ENCODE measurements around the gene RCAN2.

The RCAN2 gene

GRCh38 chr6:46324706-46325105 is 166.5 kb downstream of the RCAN2 start:
- Histone ChIP-seq H3K4me2 (ENCODE audit: insufficient read depth, low read length, poor library complexity, severe bottlenecking) (no peak overlapping the region), H3K27ac (replicated peaks; ENCODE audit: low read length) (no peak overlapping the region), H2AK5ac (ENCODE audit: low read depth, low read length) (no peak overlapping the region), H2BK15ac (ENCODE audit: low read length) (no peak overlapping the region), H3K4ac (ENCODE audit: low read length) (no peak overlapping the region), H3K18ac (ENCODE audit: low read length) (no peak overlapping the region), H2BK5ac (ENCODE audit: low read length) (no peak overlapping the region), H4K91ac (ENCODE audit: low read depth, low read length, poor library complexity) (no peak overlapping the region), H3K9me3 (replicated peaks in 1 of 2; ENCODE audit: control insufficient read depth in 2 of 2, insufficient read depth in 1 of 2, low read depth in 1 of 2, low read length in 2 of 2) (no peaks in the 10 kb centered on the region), H3K14ac (ENCODE audit: low read length) (no peak overlapping the region), H2BK12ac (ENCODE audit: low read length) (no peak overlapping the region), H2BK120ac (ENCODE audit: low read depth, low read length) (no peak overlapping the region), H3K23ac (ENCODE audit: low read depth, low read length, poor library complexity) (no peak overlapping the region), H3K4me1 (ENCODE audit: control insufficient read depth in 2 of 2, insufficient read depth in 1 of 2, low read depth in 1 of 2, low read length in 2 of 2) (peaks cover 0 to 3% of the 10 kb centered on the region in 2 donors), H3K9ac (ENCODE audit: low read depth, low read length, poor library complexity) (no peak overlapping the region), H3K4me3 (ENCODE audit: low read length in 2 of 2) (no peak overlapping the region), H4K8ac (ENCODE audit: low read depth, low read length) (no peak overlapping the region), H3K79me1 (ENCODE audit: low read depth, low read length) (no peaks in the 10 kb centered on the region), H3K27me3 (ENCODE audit: control insufficient read depth in 3 of 3, insufficient read depth in 3 of 3, low read depth in 1 of 3, low read length in 3 of 3) (no peaks in the 10 kb centered on the region), H3K36me3 (replicated peaks in 1 of 2; ENCODE audit: control insufficient read depth in 2 of 2, insufficient read depth in 2 of 2, low read length in 2 of 2) (no peaks in the 10 kb centered on the region), H2AFZ (ENCODE audit: low read length) (no peak overlapping the region)
- no CpG with 5 or more reads among the region's 2 CpGs for WGBS, 2 donors (ENCODE audit: extremely low coverage in 2 of 2, insufficient read length in 2 of 2, insufficient replicate concordance in 1 of 2)
- no peak for DNase-seq (ENCODE audit: low spot score)

GRCh38 chr6:46323966-46324622 is 167.2 kb downstream of the RCAN2 start:
- no peaks in the 10 kb centered on the region for H3K9me3 ChIP-seq (replicated peaks in 1 of 2; ENCODE audit: control insufficient read depth in 2 of 2, insufficient read depth in 1 of 2, low read depth in 1 of 2, low read length in 2 of 2)
- no peaks in the 10 kb centered on the region for H3K79me1 ChIP-seq (ENCODE audit: low read depth, low read length)
- no peak overlapping the region for H2AK5ac ChIP-seq (ENCODE audit: low read depth, low read length)
- no peak overlapping the region for H3K4me3 ChIP-seq (ENCODE audit: low read length in 2 of 2)
- H2BK15ac ChIP-seq (ENCODE audit: low read length), result no peak overlapping the region
- no peak overlapping the region for H3K14ac ChIP-seq (ENCODE audit: low read length)
- no peak overlapping the region for H2BK12ac ChIP-seq (ENCODE audit: low read length)
- H3K4ac ChIP-seq (ENCODE audit: low read length), result no peak overlapping the region
- H3K36me3 ChIP-seq (replicated peaks in 1 of 2; ENCODE audit: control insufficient read depth in 2 of 2, insufficient read depth in 2 of 2, low read length in 2 of 2), result no peaks in the 10 kb centered on the region
- peaks cover 0 to 3% of the 10 kb centered on the region in 2 donors for H3K4me1 ChIP-seq (ENCODE audit: control insufficient read depth in 2 of 2, insufficient read depth in 1 of 2, low read depth in 1 of 2, low read length in 2 of 2)
- H2BK120ac ChIP-seq (ENCODE audit: low read depth, low read length), result no peak overlapping the region
- no peaks in the 10 kb centered on the region for H3K27me3 ChIP-seq (ENCODE audit: control insufficient read depth in 3 of 3, insufficient read depth in 3 of 3, low read depth in 1 of 3, low read length in 3 of 3)
- H4K91ac ChIP-seq (ENCODE audit: low read depth, low read length, poor library complexity), result no peak overlapping the region
- no peak overlapping the region for H3K23ac ChIP-seq (ENCODE audit: low read depth, low read length, poor library complexity)
- H4K8ac ChIP-seq (ENCODE audit: low read depth, low read length), result no peak overlapping the region
- no peak overlapping the region for H3K9ac ChIP-seq (ENCODE audit: low read depth, low read length, poor library complexity)
- DNase-seq (ENCODE audit: low spot score), result no peak
- H3K4me2 ChIP-seq (ENCODE audit: insufficient read depth, low read length, poor library complexity, severe bottlenecking), result no peak overlapping the region
- H3K18ac ChIP-seq (ENCODE audit: low read length), result no peak overlapping the region
- H3K27ac ChIP-seq (replicated peaks; ENCODE audit: low read length), result no peak overlapping the region
- WGBS, 2 donors (ENCODE audit: extremely low coverage in 2 of 2, insufficient read length in 2 of 2, insufficient replicate concordance in 1 of 2), result no CpG with 5 or more reads among the region's 3 CpGs
- no peak overlapping the region for H2BK5ac ChIP-seq (ENCODE audit: low read length)
- H2AFZ ChIP-seq (ENCODE audit: low read length), result no peak overlapping the region

- no peak for DNase-seq (ENCODE audit: low spot score)
- no peak overlapping the region for H3K4me3 ChIP-seq (ENCODE audit: low read length in 2 of 2)
- no peak overlapping the region for H2AFZ ChIP-seq (ENCODE audit: low read length)
- no peak overlapping the region for H2BK15ac ChIP-seq (ENCODE audit: low read length)
- no peaks in the 10 kb centered on the region for H3K27me3 ChIP-seq (ENCODE audit: control insufficient read depth in 3 of 3, insufficient read depth in 3 of 3, low read depth in 1 of 3, low read length in 3 of 3)
- H3K27ac ChIP-seq (replicated peaks; ENCODE audit: low read length), result no peak overlapping the region
- H3K9ac ChIP-seq (ENCODE audit: low read depth, low read length, poor library complexity), result no peak overlapping the region
- H3K4ac ChIP-seq (ENCODE audit: low read length), result no peak overlapping the region
- no peaks in the 10 kb centered on the region for H3K79me1 ChIP-seq (ENCODE audit: low read depth, low read length)
- H3K23ac ChIP-seq (ENCODE audit: low read depth, low read length, poor library complexity), result no peak overlapping the region
- H2BK120ac ChIP-seq (ENCODE audit: low read depth, low read length), result no peak overlapping the region
- H3K18ac ChIP-seq (ENCODE audit: low read length), result no peak overlapping the region
- no peak overlapping the region for H2BK5ac ChIP-seq (ENCODE audit: low read length)
- H3K4me2 ChIP-seq (ENCODE audit: insufficient read depth, low read length, poor library complexity, severe bottlenecking), result no peak overlapping the region
- no peak overlapping the region for H2AK5ac ChIP-seq (ENCODE audit: low read depth, low read length)
- no peak overlapping the region for H4K91ac ChIP-seq (ENCODE audit: low read depth, low read length, poor library complexity)
- no peaks in the 10 kb centered on the region for H3K9me3 ChIP-seq (replicated peaks in 1 of 2; ENCODE audit: control insufficient read depth in 2 of 2, insufficient read depth in 1 of 2, low read depth in 1 of 2, low read length in 2 of 2)
- H4K8ac ChIP-seq (ENCODE audit: low read depth, low read length), result no peak overlapping the region
- WGBS, 2 donors (ENCODE audit: extremely low coverage in 2 of 2, insufficient read length in 2 of 2, insufficient replicate concordance in 1 of 2), result no CpG with 5 or more reads among the region's 4 CpGs
- H3K36me3 ChIP-seq (replicated peaks in 1 of 2; ENCODE audit: control insufficient read depth in 2 of 2, insufficient read depth in 2 of 2, low read length in 2 of 2), result no peaks in the 10 kb centered on the region
- H3K4me1 ChIP-seq (ENCODE audit: control insufficient read depth in 2 of 2, insufficient read depth in 1 of 2, low read depth in 1 of 2, low read length in 2 of 2), result peaks cover 0 to 3% of the 10 kb centered on the region in 2 donors
- no peak overlapping the region for H2BK12ac ChIP-seq (ENCODE audit: low read length)
- H3K14ac ChIP-seq (ENCODE audit: low read length), result no peak overlapping the region
Observed at GRCh38 chr6:46323312-46323965, 167.8 kb downstream of the RCAN2 start.

GRCh38 chr6:46320505-46320904 is 170.7 kb downstream of the RCAN2 start:
- Histone ChIP-seq H3K4me2 (ENCODE audit: insufficient read depth, low read length, poor library complexity, severe bottlenecking) (no peak overlapping the region), H3K36me3 (replicated peaks in 1 of 2; ENCODE audit: control insufficient read depth in 2 of 2, insufficient read depth in 2 of 2, low read length in 2 of 2) (no peaks in the 10 kb centered on the region), H3K23ac (ENCODE audit: low read depth, low read length, poor library complexity) (no peak overlapping the region), H4K8ac (ENCODE audit: low read depth, low read length) (no peak overlapping the region), H2BK120ac (ENCODE audit: low read depth, low read length) (no peak overlapping the region), H3K18ac (ENCODE audit: low read length) (no peak overlapping the region), H3K4me1 (ENCODE audit: control insufficient read depth in 2 of 2, insufficient read depth in 1 of 2, low read depth in 1 of 2, low read length in 2 of 2) (no peaks in the 10 kb centered on the region), H3K27me3 (ENCODE audit: control insufficient read depth in 3 of 3, insufficient read depth in 3 of 3, low read depth in 1 of 3, low read length in 3 of 3) (no peaks in the 10 kb centered on the region), H2BK15ac (ENCODE audit: low read length) (no peak overlapping the region), H2BK5ac (ENCODE audit: low read length) (no peak overlapping the region), H3K4ac (ENCODE audit: low read length) (no peak overlapping the region), H3K79me1 (ENCODE audit: low read depth, low read length) (no peaks in the 10 kb centered on the region), H3K9me3 (replicated peaks in 1 of 2; ENCODE audit: control insufficient read depth in 2 of 2, insufficient read depth in 1 of 2, low read depth in 1 of 2, low read length in 2 of 2) (no peaks in the 10 kb centered on the region), H2BK12ac (ENCODE audit: low read length) (no peak overlapping the region), H2AK5ac (ENCODE audit: low read depth, low read length) (no peak overlapping the region), H3K9ac (ENCODE audit: low read depth, low read length, poor library complexity) (no peak overlapping the region), H3K14ac (ENCODE audit: low read length) (no peak overlapping the region), H2AFZ (ENCODE audit: low read length) (no peak overlapping the region), H3K4me3 (ENCODE audit: low read length in 2 of 2) (no peak overlapping the region), H3K27ac (replicated peaks; ENCODE audit: low read length) (no peak overlapping the region), H4K91ac (ENCODE audit: low read depth, low read length, poor library complexity) (no peak overlapping the region)
- no CpG with 5 or more reads among the region's 2 CpGs for WGBS, 2 donors (ENCODE audit: extremely low coverage in 2 of 2, insufficient read length in 2 of 2, insufficient replicate concordance in 1 of 2)
- DNase-seq (ENCODE audit: low spot score), result no peak
